VCaP (cell line): Measurements from ENCODE around the gene EGLN2.
"Not testable (repeated sequence)": the region's sequence is repeated elsewhere in the genome, so short reads cannot be mapped to it uniquely, and the experiment has no call there.

ENCODE experiments used
- H3K27ac ChIP-seq: fragments of 450-650 bp; 2 replicates; pipeline ENCODE4 v1.5.1; 2017
- CTCF ChIP-seq: fragments of 450-650 bp; conservative IDR thresholded peaks from 2 replicates; pipeline ENCODE4 v1.5.1; 2017; ENCODE audit warnings: mild to moderate bottlenecking, moderate library complexity

EGLN2 gene

GRCh38 chr19:40819479-40820234, 20.7 kb downstream of the EGLN2 start:
- peak; percentile 84 for TF ChIP-seq CTCF
- not testable (repeated sequence) for H3K27ac ChIP-seq

GRCh38 chr19:40822161-40822560, 23.2 kb downstream of the EGLN2 start:
- H3K27ac ChIP-seq: no peak overlapping the region

GRCh38 chr19:40822704-40823553, 23.9 kb downstream of the EGLN2 start:
- H3K27ac ChIP-seq: not testable (repeated sequence)

More at GRCh38 chr19:40822161-40822560, 23.2 kb downstream of the EGLN2 start:
- TF ChIP-seq CTCF: no peak

GRCh38 chr19:40824916-40825315, 25.9 kb downstream of the EGLN2 start:
- H3K27ac ChIP-seq: not testable (repeated sequence)

GRCh38 chr19:40825460-40826095, 26.6 kb downstream of the EGLN2 start:
- H3K27ac ChIP-seq: not testable (repeated sequence)

- H3K27ac ChIP-seq: not testable (repeated sequence)
Observed at GRCh38 chr19:40826312-40826698, 27.3 kb downstream of the EGLN2 start.

GRCh38 chr19:40826699-40827385, 27.9 kb downstream of the EGLN2 start:
- not testable (repeated sequence) for H3K27ac ChIP-seq

- TF ChIP-seq CTCF: no peak
- no peak overlapping the region for H3K27ac ChIP-seq
Observed at GRCh38 chr19:40827386-40828247, 28.6 kb downstream of the EGLN2 start.

GRCh38 chr19:40829205-40829604, 30.2 kb downstream of the EGLN2 start:
- no peak overlapping the region for H3K27ac ChIP-seq
- TF ChIP-seq CTCF: no peak

- not testable (repeated sequence) for H3K27ac ChIP-seq
Observed at GRCh38 chr19:40830741-40831140, 31.8 kb downstream of the EGLN2 start.
